Adrenal gland (tissue), 5 donors: ENCODE data around the gene MRC1.

Source experiments
- CTCF ChIP-seq, 6 experiments: fragments of 450-650 bp in 4 of 6; fragments of 200-600 bp in 2 of 6; sonication (generic) in 1 of 6; IDR thresholded peaks; 1 replicate in 5 of 6; 2 replicates in 1 of 6; pipeline versions ENCODE4 v1.5.1 to v1.8.0; 2016 to 2021; ENCODE audit warnings: antibody characterized with exemption in 6 of 6, mild to moderate bottlenecking in 2 of 6, moderate library complexity in 1 of 6
- POLR2A ChIP-seq, 2 donors: fragments of 450-650 bp; IDR thresholded peaks; one replicate each; pipeline ENCODE4 v1.6.1; 2017; ENCODE audit warnings: antibody characterized with exemption in 2 of 2, mild to moderate bottlenecking in 2 of 2, moderate library complexity in 1 of 2
- donor health status: DM: no; HTN: no; CAD: no.

DNA sequence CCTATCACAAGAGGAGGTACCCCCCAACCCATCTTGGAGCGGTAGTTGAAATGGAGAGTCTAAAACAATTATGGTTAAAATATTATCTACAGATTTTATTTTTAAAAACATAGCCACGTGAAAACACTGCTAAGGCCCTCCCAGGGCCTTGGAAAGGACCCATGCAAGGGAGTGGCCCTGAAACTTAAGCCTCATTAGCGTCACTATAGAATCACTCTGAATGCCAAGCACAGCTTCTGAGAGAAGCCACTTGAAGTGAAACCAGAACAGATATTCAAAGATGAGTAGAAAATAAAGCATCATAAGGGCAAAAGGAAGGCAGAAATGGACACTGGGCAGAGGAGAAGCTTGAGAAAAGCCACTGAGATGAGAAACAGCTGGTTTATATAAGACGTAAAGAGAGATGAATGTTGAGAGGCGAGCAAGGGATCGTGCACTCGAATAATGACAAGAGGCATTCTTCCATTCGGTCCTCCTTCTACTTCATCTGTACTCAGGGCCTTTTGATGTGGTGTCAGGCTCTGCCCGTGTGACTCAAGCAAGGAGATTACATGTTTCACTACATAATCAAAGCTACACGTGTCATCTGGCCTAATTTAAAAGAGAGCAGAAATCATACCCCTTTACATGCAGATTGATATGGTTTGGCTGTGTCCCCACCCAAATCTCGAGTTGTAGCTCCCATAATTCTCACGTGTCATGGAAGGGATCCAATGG lies 109.2 kb downstream of the MRC1 start:
- TF ChIP-seq POLR2A (IDR thresholded peaks at IDR 0.05), result no peak
- no peak for TF ChIP-seq CTCF (IDR thresholded peaks at IDR 0.05)
